H9 (cell line): ENCODE data around the gene EXOC2. TPM values are rescaled to one million over a fixed set of nuclear protein-coding genes. Genes with fewer than 3 reads are reported as not detected.

ENCODE experiments used
- DNase-seq: peaks from one replicate; pipeline ENCODE4 v3.0.0-alpha.2; 2017
- H2AFZ ChIP-seq: one replicate; pipeline ENCODE4 v1.6.1; 2013; ENCODE audit warnings: mild to moderate bottlenecking, low read length, control low read depth, moderate library complexity
- H2AK5ac ChIP-seq: 2 replicates; pipeline ENCODE4 v1.6.1; 2013; ENCODE audit warnings: low read length, control low read depth, mixed read lengths; ENCODE audit not compliant: insufficient read length
- H2BK120ac ChIP-seq: one replicate; pipeline ENCODE4 v1.6.1; 2013; ENCODE audit warnings: low read depth, mild to moderate bottlenecking, low read length, control low read depth, inconsistent platforms; ENCODE audit not compliant: poor library complexity, severe bottlenecking
- H2BK12ac ChIP-seq: 2 replicates; pipeline ENCODE4 v1.6.1; 2013; ENCODE audit warnings: low read length, control low read depth, mixed read lengths, low read depth; ENCODE audit not compliant: insufficient read length
- H2BK15ac ChIP-seq: 2 replicates; pipeline ENCODE4 v1.6.1; 2013; ENCODE audit warnings: low read depth, low read length, control low read depth
- H2BK20ac ChIP-seq: one replicate; pipeline ENCODE4 v1.6.1; 2013; ENCODE audit warnings: low read depth, mild to moderate bottlenecking, low read length, control low read depth, inconsistent platforms; ENCODE audit not compliant: poor library complexity, severe bottlenecking
- H2BK5ac ChIP-seq: 2 replicates; pipeline ENCODE4 v1.6.1; 2013; ENCODE audit warnings: low read length, control low read depth, mixed read lengths; ENCODE audit not compliant: insufficient read length
- H3K14ac ChIP-seq: 2 replicates; pipeline ENCODE4 v1.6.1; 2013; ENCODE audit warnings: low read length, control low read depth; ENCODE audit not compliant: insufficient read depth
- H3K18ac ChIP-seq: 2 replicates; pipeline ENCODE4 v1.6.1; 2013; ENCODE audit warnings: low read depth, mild to moderate bottlenecking, mixed read lengths, low read length, control low read depth; ENCODE audit not compliant: insufficient read length
- H3K23ac ChIP-seq: 2 replicates; pipeline ENCODE4 v1.6.1; 2013; ENCODE audit warnings: low read length, control low read depth, mixed read lengths, low read depth; ENCODE audit not compliant: insufficient read length
- H3K23me2 ChIP-seq: 2 replicates; pipeline ENCODE4 v1.6.1; 2013; ENCODE audit warnings: low read depth, mild to moderate bottlenecking, mixed read lengths, low read length, control low read depth; ENCODE audit not compliant: insufficient read length, poor library complexity, severe bottlenecking
- H3K27ac ChIP-seq: 2 replicates; pipeline ENCODE4 v1.5.1; 2013; ENCODE audit warnings: low read length, control low read depth, mixed read lengths, low read depth; ENCODE audit not compliant: insufficient read length
- H3K27me3 ChIP-seq: 2 replicates; pipeline ENCODE4 v1.6.1; 2013; ENCODE audit warnings: low read length, control low read depth, inconsistent platforms; ENCODE audit not compliant: insufficient read depth
- H3K4ac ChIP-seq: 2 replicates; pipeline ENCODE4 v1.6.1; 2013; ENCODE audit warnings: low read depth, mild to moderate bottlenecking, control low read depth, inconsistent platforms, low read length, moderate library complexity
- H3K4me1 ChIP-seq: 2 replicates; pipeline ENCODE4 v1.6.1; 2013; ENCODE audit warnings: low read length, control low read depth, inconsistent platforms; ENCODE audit not compliant: insufficient read depth
- H3K4me2 ChIP-seq: 2 replicates; pipeline ENCODE4 v1.6.1; 2013; ENCODE audit warnings: low read length, control low read depth, mixed read lengths; ENCODE audit not compliant: insufficient read length, insufficient read depth
- H3K56ac ChIP-seq: 2 replicates; pipeline ENCODE4 v1.6.1; 2013; ENCODE audit warnings: low read depth, mild to moderate bottlenecking, mixed read lengths, low read length, control low read depth; ENCODE audit not compliant: insufficient read length
- H3K79me1 ChIP-seq: 2 replicates; pipeline ENCODE4 v1.6.1; 2013; ENCODE audit warnings: low read depth, mild to moderate bottlenecking, moderate library complexity, low read length, control low read depth, inconsistent platforms; ENCODE audit not compliant: insufficient read depth, poor library complexity, severe bottlenecking
- H3K79me2 ChIP-seq: 2 replicates; pipeline ENCODE4 v1.6.1; 2013; ENCODE audit warnings: low read length, control low read depth, inconsistent platforms; ENCODE audit not compliant: insufficient read depth
- H3K9ac ChIP-seq: 2 replicates; pipeline ENCODE4 v1.6.1; 2013; ENCODE audit warnings: low read length, control low read depth, mixed read lengths; ENCODE audit not compliant: insufficient read length; ENCODE audit errors: extremely low read depth
- H3K9me3 ChIP-seq: one replicate; pipeline ENCODE4 v1.6.1; 2013; ENCODE audit warnings: low read depth, low read length, inconsistent platforms; ENCODE audit not compliant: control insufficient read depth
- H3T11ph ChIP-seq: one replicate; pipeline ENCODE4 v1.6.1; 2013; ENCODE audit warnings: mild to moderate bottlenecking, low read length, control low read depth, inconsistent platforms
- H4K20me1 ChIP-seq: one replicate; pipeline ENCODE4 v1.6.1; 2013; ENCODE audit not compliant: control insufficient read depth, insufficient read length, insufficient read depth
- H4K5ac ChIP-seq: 2 replicates; pipeline ENCODE4 v1.6.1; 2013; ENCODE audit warnings: low read depth, mild to moderate bottlenecking, mixed read lengths, low read length, control low read depth; ENCODE audit not compliant: insufficient read length
- H4K8ac ChIP-seq: replicated peaks from 2 replicates; pipeline ENCODE4 v1.6.1; 2013; ENCODE audit warnings: low read length, control low read depth, mixed read lengths, low read depth; ENCODE audit not compliant: insufficient read length
- H4K91ac ChIP-seq: 2 replicates; pipeline ENCODE4 v1.6.1; 2013; ENCODE audit warnings: low read depth, mild to moderate bottlenecking, moderate library complexity, mixed read lengths, low read length, control low read depth; ENCODE audit not compliant: insufficient read length
- H3K27ac Mint-ChIP-seq, 3 experiments: 2 replicates in 2 of 3; 3 replicates in 1 of 3; pipeline ENCODE4 v1.8.0; 2020 to 2021; ENCODE audit warnings: mixed read lengths in 3 of 3, mild to moderate bottlenecking in 1 of 3, moderate library complexity in 1 of 3
- H3K27me3 Mint-ChIP-seq: 2 replicates; pipeline ENCODE4 v1.8.0; 2021; ENCODE audit warnings: low read depth, mild to moderate bottlenecking, moderate library complexity, mixed read lengths
- H3K36me3 Mint-ChIP-seq, 3 experiments: 2 replicates in 2 of 3; 3 replicates in 1 of 3; pipeline ENCODE4 v1.8.0; 2020 to 2021; ENCODE audit warnings: low read depth in 3 of 3, mixed read lengths in 3 of 3; ENCODE audit not compliant: insufficient read depth in 1 of 3
- H3K4me1 Mint-ChIP-seq, 2 experiments: 2 replicates each; pipeline ENCODE4 v1.8.0; 2020; ENCODE audit warnings: mixed read lengths in 2 of 2
- H3K4me3 Mint-ChIP-seq, 2 experiments: 2 replicates in 1 of 2; 3 replicates in 1 of 2; pipeline ENCODE4 v1.8.0; 2020 to 2021; ENCODE audit warnings: mild to moderate bottlenecking in 2 of 2, mixed read lengths in 2 of 2, moderate library complexity in 1 of 2
- H3K9me3 Mint-ChIP-seq, 2 experiments: 2 replicates in 1 of 2; 3 replicates in 1 of 2; pipeline ENCODE4 v1.8.0; 2020; ENCODE audit warnings: mild to moderate bottlenecking in 2 of 2, mixed read lengths in 2 of 2, moderate library complexity in 1 of 2
- CTCF ChIP-seq: fragments of 200-600 bp; sonication (generic); conservative IDR thresholded peaks from 3 replicates; pipeline ENCODE4 v1.8.0; 2021; ENCODE audit warnings: antibody characterized with exemption, mild to moderate bottlenecking
- WGBS: extraction: QIAGEN DNeasy Blood & Tissue Kit; methylation state at CpG from one replicate; pipeline ENCODE4 v1.1.7; 2013; ENCODE audit warnings: missing lambda C conversion rate, low lambda C conversion rate, mixed read lengths; ENCODE audit not compliant: insufficient read length; ENCODE audit errors: extremely low coverage; 5-methylcytosine and 5-hydroxymethylcytosine counted together
- total RNA-seq: library from RNA; stranded (reverse); gene quantifications from 2 replicates; pipeline ENCODE4 v1.2.1, GENCODE V29; 2021

EXOC2 gene
- total RNA-seq, 1 experiment from 2014 or later: 29.9 TPM

GRCh38 chr6:658244-658643 is 34.7 kb downstream of the EXOC2 start:
- no peak overlapping the region for H2AFZ ChIP-seq
- Mint-ChIP-seq H3K27ac (peak overlapping the region in 1 of 3 experiments; percentile 45; a peak in 2 of 7 replicates), H3K36me3 (peaks cover 16 to 19% (median 16%) of the 10 kb centered on the region in 3 experiments), H3K4me3 (no peak overlapping the region), H3K9me3 (peaks cover 0 to 5% of the 10 kb centered on the region in 2 experiments; a peak in 2 of 5 replicates), H3K4me1 (peaks cover 62 to 71% of the 10 kb centered on the region in 2 experiments), H3K27me3 (no peaks in the 10 kb centered on the region)
- H3K23me2 ChIP-seq: no peaks in the 10 kb centered on the region
- no peaks in the 10 kb centered on the region for H3K9me3 ChIP-seq
- WGBS: no CpG with 5 or more reads among the region's 2 CpGs
- DNase-seq: no peak
- no peak overlapping the region for H3K23ac ChIP-seq
- no peak overlapping the region for H3K56ac ChIP-seq
- TF ChIP-seq CTCF: no peak
- H2BK15ac ChIP-seq: no peak overlapping the region
- no peak overlapping the region for H2AK5ac ChIP-seq
- no peak overlapping the region for H2BK20ac ChIP-seq
- H4K5ac ChIP-seq: no peak overlapping the region
- H2BK120ac ChIP-seq: no peak overlapping the region
- no peak overlapping the region for H4K91ac ChIP-seq
- H4K8ac ChIP-seq: no peak overlapping the region
- no peak overlapping the region for H3T11ph ChIP-seq
- no peak overlapping the region for H3K9ac ChIP-seq
- no peaks in the 10 kb centered on the region for H3K27me3 ChIP-seq
- H3K4ac ChIP-seq: no peak overlapping the region
- H3K4me2 ChIP-seq: no peak overlapping the region
- no peak overlapping the region for H3K27ac ChIP-seq
- H3K18ac ChIP-seq: no peak overlapping the region
- H3K14ac ChIP-seq: no peak overlapping the region
- H3K79me2 ChIP-seq: peaks cover 5% of the 10 kb centered on the region; the same call in 1 of the 2 replicates
- H3K4me1 ChIP-seq: peaks cover 8% of the 10 kb centered on the region
- H2BK12ac ChIP-seq: no peak overlapping the region
- no peaks in the 10 kb centered on the region for H4K20me1 ChIP-seq
- H3K79me1 ChIP-seq: no peaks in the 10 kb centered on the region
- no peak overlapping the region for H2BK5ac ChIP-seq
